ENCODE results near the gene OR6S1. TPM values are rescaled to one million over a fixed set of nuclear protein-coding genes. Genes with fewer than 3 reads are reported as not detected.

OR6S1 gene
- total RNA-seq, 1 experiment from 2014 or later, result not detected

DNA sequence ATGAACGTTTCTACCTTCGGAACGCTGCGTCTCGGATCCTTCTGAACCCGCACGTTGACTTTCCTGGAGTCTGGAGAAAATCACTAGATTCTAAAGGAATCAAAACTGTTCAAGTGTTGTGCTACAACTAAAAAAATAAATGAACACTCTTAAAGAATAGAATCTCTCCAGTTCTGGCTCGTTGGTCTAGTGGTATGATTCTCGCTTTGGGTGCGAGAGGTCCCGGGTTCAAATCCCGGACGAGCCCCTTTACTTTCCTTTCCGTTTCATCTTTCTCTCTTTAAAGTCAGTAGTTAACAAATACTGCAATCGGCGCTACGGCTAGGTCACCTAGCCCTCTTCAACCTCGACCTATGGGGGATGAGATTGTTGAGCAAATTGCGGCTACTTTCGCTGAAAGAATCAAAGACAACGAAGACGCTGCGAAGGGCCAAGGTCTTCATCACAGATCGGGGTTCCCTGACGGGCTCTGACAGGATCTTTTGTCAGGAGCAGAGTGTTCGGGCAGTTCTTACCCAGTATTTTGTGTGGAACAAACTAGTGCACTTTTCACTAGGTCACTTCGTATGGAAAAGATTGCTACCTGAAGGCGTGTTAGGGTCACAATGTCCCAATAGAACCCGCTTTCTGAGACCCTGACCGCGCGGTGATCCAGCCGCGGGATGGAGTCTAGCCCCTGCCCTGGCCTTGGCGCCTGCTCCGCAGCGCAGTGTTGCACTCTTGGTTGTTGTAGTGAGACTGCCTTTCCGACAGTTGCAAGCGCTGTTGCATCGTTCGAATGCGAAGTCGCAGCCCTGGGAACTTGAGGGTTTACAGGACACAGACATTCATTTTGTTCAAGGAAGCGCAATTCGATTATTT lies 8.4 kb downstream of the OR6S1 start:
- ChIA-PET POLR2A (no interaction called here), CTCF (no interaction called here)
- in situ Hi-C loops (cut with HindIII; ENCODE audit: low pct_unique_long_range_greater_than_20kb, low sequenced_read_pairs), result no loop called here
- peaks cover 5% of the 10 kb centered on the region for H3K4me1 ChIP-seq (ENCODE audit: control insufficient read depth, insufficient read depth, low read length)
- peak overlapping the region; percentile 34; the same call in 1 of the 2 replicates for H3K27ac ChIP-seq (ENCODE audit: low read length)
- TF ChIP-seq, protein P1, sequence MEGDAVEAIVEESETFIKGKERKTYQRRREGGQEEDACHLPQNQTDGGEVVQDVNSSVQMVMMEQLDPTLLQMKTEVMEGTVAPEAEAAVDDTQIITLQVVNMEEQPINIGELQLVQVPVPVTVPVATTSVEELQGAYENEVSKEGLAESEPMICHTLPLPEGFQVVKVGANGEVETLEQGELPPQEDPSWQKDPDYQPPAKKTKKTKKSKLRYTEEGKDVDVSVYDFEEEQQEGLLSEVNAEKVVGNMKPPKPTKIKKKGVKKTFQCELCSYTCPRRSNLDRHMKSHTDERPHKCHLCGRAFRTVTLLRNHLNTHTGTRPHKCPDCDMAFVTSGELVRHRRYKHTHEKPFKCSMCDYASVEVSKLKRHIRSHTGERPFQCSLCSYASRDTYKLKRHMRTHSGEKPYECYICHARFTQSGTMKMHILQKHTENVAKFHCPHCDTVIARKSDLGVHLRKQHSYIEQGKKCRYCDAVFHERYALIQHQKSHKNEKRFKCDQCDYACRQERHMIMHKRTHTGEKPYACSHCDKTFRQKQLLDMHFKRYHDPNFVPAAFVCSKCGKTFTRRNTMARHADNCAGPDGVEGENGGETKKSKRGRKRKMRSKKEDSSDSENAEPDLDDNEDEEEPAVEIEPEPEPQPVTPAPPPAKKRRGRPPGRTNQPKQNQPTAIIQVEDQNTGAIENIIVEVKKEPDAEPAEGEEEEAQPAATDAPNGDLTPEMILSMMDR (IDR thresholded peaks at IDR 0.05), result no peak
- TF ChIP-seq POLR2AphosphoS5 (IDR thresholded peaks at IDR 0.05; ENCODE audit: low read depth, low read length) (peak; percentile 70; the same call in 1 of the 2 replicates), SIN3A (IDR thresholded peaks at IDR 0.05; ENCODE audit: borderline replicate concordance, insufficient read depth, low read depth, low read length) (no peak), TCF7L2 (IDR thresholded peaks at IDR 0.05; ENCODE audit: low read depth, low read length) (peak; percentile 84)
- TF ChIP-seq, protein P2, sequence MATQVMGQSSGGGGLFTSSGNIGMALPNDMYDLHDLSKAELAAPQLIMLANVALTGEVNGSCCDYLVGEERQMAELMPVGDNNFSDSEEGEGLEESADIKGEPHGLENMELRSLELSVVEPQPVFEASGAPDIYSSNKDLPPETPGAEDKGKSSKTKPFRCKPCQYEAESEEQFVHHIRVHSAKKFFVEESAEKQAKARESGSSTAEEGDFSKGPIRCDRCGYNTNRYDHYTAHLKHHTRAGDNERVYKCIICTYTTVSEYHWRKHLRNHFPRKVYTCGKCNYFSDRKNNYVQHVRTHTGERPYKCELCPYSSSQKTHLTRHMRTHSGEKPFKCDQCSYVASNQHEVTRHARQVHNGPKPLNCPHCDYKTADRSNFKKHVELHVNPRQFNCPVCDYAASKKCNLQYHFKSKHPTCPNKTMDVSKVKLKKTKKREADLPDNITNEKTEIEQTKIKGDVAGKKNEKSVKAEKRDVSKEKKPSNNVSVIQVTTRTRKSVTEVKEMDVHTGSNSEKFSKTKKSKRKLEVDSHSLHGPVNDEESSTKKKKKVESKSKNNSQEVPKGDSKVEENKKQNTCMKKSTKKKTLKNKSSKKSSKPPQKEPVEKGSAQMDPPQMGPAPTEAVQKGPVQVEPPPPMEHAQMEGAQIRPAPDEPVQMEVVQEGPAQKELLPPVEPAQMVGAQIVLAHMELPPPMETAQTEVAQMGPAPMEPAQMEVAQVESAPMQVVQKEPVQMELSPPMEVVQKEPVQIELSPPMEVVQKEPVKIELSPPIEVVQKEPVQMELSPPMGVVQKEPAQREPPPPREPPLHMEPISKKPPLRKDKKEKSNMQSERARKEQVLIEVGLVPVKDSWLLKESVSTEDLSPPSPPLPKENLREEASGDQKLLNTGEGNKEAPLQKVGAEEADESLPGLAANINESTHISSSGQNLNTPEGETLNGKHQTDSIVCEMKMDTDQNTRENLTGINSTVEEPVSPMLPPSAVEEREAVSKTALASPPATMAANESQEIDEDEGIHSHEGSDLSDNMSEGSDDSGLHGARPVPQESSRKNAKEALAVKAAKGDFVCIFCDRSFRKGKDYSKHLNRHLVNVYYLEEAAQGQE (IDR thresholded peaks at IDR 0.05; ENCODE audit: insufficient read depth in 1 of 2, low read depth in 2 of 2, low read length in 1 of 2), result no peak
- peak; percentile 94 for DNase-seq (ENCODE audit: low read depth, low spot score)
- H3K36me3 ChIP-seq (ENCODE audit: control insufficient read depth, insufficient read depth, low read length), result no peaks in the 10 kb centered on the region
- no peaks in the 10 kb centered on the region for H3K9me3 ChIP-seq (ENCODE audit: control insufficient read depth, insufficient read depth, low read depth, low read length)
- H3K27me3 ChIP-seq (ENCODE audit: control insufficient read depth, insufficient read depth, low read length), result peaks cover 2% of the 10 kb centered on the region; the same call in 1 of the 2 replicates
- intact Hi-C loops (cut with micrococcal nuclease; ENCODE audit: unreplicated experiment), result loop anchor here (2.0 kb wide), 1 partner anchor 52 kb away; the partner anchor contains the start of gene RNASE4
- H3K4me3 ChIP-seq (ENCODE audit: low read depth in 2 of 2, low read length in 2 of 2), result peak overlapping the region; percentile 56 to 86
- peak; percentile 88 for ATAC-seq
- no TSS peak for BruUV-seq (replicated peaks)

DNA sequence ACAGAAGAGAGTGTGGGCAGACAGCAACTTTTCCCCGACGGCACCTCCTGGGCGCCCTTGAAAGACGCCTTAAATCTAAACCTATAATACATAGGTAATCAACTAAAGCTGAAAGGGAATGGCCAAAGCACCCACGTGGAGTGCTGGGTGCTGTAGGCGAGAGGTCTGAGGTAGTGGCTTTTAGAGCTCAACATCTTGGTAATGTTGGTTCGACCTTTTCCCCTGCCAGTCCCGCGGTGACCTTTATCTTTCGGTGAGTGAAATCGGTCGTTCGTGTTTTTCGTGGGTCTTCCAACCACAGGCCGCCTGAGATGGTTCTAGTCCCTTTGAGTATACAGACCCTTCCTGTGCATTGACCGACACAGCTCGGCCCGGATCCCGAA lies 9.1 kb downstream of the OR6S1 start:
- intact Hi-C loops (cut with micrococcal nuclease; ENCODE audit: unreplicated experiment), result loop anchor here (2.0 kb wide), 1 partner anchor 52 kb away; the partner anchor contains the start of gene RNASE4
- DNase-seq (ENCODE audit: low read depth, low spot score) (no peak), ATAC-seq (peak; percentile 24)
- CTCF ChIA-PET, result no interaction called here
- Histone ChIP-seq H3K9me3 (ENCODE audit: control insufficient read depth, insufficient read depth, low read depth, low read length) (no peaks in the 10 kb centered on the region), H3K4me3 (ENCODE audit: low read depth in 2 of 2, low read length in 2 of 2) (peak overlapping the region; percentile 56 to 86), H3K27me3 (ENCODE audit: control insufficient read depth, insufficient read depth, low read length) (peaks cover 2% of the 10 kb centered on the region; the same call in 1 of the 2 replicates), H3K4me1 (ENCODE audit: control insufficient read depth, insufficient read depth, low read length) (peaks cover 5% of the 10 kb centered on the region), H3K36me3 (ENCODE audit: control insufficient read depth, insufficient read depth, low read length) (no peaks in the 10 kb centered on the region), H3K27ac (ENCODE audit: low read length) (peak overlapping the region; percentile 18; the same call in 1 of the 2 replicates)
- in situ Hi-C loops (cut with HindIII; ENCODE audit: low pct_unique_long_range_greater_than_20kb, low sequenced_read_pairs), result no loop called here
- no TSS peak for BruUV-seq (replicated peaks)
- POLR2A ChIA-PET, result no interaction called here
- TF ChIP-seq, protein P1 (IDR thresholded peaks at IDR 0.05), result no peak
